Activated T-helper 9 cell treated with anti-CD3 and anti-CD28 coated beads, Interleukin-2, amount 50 U/mL, for 16 hours (primary cell): Measurements from ENCODE around the gene TMEM44.
"Not testable (repeated sequence)": the region's sequence is repeated elsewhere in the genome, so short reads cannot be mapped to it uniquely, and the experiment has no call there.

ENCODE experiments used
- DNase-seq: peaks from one replicate; pipeline ENCODE4 v3.0.0-alpha.2; 2020; ENCODE audit warnings: low read depth

The TMEM44 gene

DNA sequence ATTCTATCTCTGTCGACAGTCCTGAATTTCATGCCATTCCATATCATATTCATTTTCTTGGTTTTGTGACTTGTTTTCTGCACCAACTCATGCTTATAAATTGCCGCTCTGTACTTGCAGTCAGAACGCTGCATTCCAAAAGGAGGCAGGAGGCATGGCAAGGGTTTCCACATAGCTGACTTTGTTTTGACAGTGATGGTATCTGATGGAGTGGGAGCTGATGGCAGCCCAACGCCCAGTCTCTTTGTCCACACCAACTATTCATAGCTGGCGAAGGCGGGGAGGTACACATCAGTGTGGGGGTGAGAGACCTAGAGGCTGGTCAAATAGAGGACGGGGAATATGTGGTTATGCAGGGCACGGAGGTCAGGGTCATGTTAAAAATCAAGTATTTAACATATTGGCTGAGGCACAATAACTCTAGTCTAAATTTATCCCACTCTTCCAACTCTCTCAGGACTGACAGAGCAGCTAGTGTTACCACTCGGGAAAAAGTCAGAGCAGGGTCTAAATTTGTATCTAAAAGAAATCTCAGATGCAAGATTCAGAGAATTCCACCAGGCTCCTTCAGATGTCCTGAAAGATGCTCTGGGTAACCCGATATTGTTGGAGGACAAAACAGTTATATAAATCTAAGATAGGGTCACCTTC is 78.6 kb downstream of the TMEM44 start:
- DNase-seq, result no peak

DNA sequence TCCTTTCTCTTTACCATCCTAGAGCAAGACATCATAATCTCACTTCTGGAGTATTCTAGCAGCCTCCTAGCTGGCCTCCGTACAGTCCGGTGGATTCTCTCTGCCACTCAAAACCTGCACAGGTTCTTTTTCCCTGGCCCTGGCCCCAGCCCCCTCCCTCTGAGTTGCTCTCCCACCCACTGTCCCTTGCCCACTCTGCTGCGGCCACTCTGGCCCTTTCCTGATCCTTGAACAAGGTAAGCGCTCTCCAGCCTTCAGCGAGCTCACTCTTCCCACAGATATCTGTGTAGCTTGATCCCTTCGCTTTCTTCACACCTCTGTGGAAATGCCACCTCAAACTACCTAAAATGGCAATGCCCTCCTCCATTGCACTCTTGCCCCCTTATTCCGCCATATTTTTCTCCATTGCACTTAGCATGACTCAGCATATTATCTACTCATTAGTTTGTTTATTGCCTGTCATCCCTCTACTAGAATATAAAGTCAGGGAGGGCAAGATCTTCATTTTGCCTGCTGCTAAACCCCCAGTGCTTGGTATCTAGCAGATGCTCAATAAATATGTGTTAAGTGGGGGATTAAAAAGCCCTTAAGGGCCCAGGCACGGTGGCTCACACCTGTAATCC is 80.8 kb downstream of the TMEM44 start:
- no peak for DNase-seq

GRCh38 chr3:194549853-194550252 is 83.4 kb downstream of the TMEM44 start:
- DNase-seq, result no peak

GRCh38 chr3:194548346-194549321 is 84.6 kb downstream of the TMEM44 start:
- no peak for DNase-seq

DNA sequence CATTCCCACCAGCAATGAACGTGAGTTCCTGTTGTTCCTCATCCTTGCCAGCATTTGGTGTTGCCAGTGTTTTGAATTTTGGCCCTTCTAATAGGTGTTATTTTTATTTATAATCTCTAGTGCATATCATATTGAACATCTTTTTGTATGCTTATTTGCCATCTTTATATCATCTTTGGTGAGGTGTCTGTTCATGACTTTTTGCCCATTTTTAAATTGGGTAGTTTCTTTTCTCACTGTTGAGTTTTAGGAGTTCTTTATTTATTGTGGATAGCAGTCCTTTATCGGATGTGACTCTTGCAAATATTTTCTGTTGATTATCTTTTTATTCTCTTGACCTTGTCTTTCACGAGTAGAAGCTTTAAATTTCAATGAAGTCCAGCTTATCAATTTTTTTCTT is 86.2 kb downstream of the TMEM44 start:
- no peak for DNase-seq

DNA sequence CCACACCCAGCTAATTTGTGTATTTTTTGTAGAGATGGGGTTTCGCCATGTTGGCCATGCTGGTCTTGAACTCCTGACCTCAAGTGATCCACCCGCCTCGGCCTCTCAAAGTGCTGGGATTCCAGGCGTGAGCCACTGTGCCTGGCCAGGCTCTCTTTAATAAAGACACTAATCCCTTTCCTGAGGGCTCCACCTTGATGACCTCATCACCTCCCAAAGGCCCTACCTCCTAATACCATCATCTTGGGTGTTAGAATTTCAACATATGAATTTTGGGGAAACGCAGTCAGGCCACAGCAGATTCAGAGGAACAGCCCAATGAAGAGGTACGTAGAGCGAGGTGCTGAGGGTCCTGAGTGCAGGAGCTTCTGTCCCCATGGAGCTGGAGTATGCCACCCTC is 87.7 kb downstream of the TMEM44 start:
- DNase-seq, result not testable (repeated sequence)

- DNase-seq, result no peak
Measured at GRCh38 chr3:194543550-194543949, 89.7 kb downstream of the TMEM44 start.

- DNase-seq, result no peak
Measured at GRCh38 chr3:194541483-194541882, 91.7 kb downstream of the TMEM44 start.

DNA sequence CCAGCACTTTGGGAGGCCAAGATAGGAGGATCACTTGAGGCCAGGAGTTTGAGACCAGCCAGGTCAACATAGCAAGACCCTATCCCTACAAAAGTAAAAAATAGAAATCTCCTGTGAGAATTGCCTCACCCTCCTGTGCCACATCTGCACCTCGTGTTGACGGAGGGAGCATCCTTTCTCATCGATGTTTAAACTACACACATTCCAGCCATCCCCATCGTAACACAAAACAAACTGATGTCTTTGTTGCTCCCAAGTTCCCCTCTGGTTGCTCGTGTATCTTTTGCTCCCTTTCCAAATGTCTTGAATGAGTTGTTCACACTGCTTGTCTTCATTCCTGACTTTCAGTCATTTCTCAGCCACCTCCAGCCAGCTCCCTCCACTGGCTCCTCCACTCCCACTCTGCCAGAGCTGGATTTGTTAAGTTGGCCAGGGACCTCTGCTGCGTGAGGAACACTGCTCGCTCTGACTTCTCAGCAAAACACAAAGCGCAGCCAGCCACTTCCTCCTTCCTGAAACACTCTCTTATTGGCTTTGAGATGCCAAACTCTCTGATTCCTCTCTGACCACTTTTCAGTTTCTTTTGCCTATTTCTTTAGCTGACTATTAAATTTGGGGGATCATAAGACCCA is 92.8 kb downstream of the TMEM44 start:
- no peak for DNase-seq

- no peak for DNase-seq
Measured at GRCh38 chr3:194539498-194539897, 93.7 kb downstream of the TMEM44 start.

DNA sequence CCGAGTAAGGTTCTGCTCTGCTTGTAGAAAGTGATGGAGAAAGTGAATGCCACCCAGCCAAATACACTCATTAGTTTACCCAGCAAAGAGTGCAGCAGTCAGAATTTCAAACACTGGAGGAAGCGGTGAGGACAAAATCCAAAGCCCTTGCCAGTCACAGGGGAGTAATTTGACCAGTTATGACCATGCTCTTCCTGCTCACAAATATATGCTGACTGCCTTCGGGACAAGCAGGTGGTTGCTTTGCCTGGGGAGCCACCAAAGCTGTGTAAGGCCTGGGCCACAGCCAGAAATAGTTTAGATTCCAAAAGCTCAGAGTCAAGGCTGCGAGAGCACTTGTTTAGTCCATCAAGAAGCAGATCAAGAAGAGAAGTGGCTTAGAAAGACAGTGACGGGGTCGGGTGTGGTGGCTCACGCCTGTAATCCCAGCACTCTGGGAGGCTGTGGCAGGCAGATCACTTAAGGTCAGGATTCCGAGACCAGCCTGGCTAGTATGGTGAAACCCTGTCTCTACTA is 95.4 kb downstream of the TMEM44 start:
- no peak for DNase-seq
